ENCODE measurements around the gene ATP13A4. TPM values are rescaled to one million over a fixed set of nuclear protein-coding genes. Genes with fewer than 3 reads are reported as not detected.

Gene ATP13A4
- total RNA-seq (1 to 10 TPM in 1 of 2 donors, under 1 TPM in 1; 0.65 to 2.7 TPM), polyA plus RNA-seq (under 1 TPM; 0.23 to 0.35 TPM)

GRCh38 chr3:193554811-193555210, at the start of gene ATP13A4:
TSS of gene ATP13A4 (minus strand) at chr3:193554895. CDS start at chr3:193554799, 96 bp downstream.
- H3K4me3 ChIP-seq (ENCODE audit: low read depth in 1 of 3, low read length in 3 of 3): no peak within 1 kb of the TSS
- H3K36me3 ChIP-seq (ENCODE audit: control insufficient read depth in 4 of 4, insufficient read depth in 3 of 4, low read depth in 1 of 4, low read length in 3 of 4): no peaks in the 10 kb centered on the region
- 26% methylated on average over 9 of the region's 9 CpGs for WGBS
- no peak for DNase-seq (ENCODE audit: low spot score)
- peaks cover 0 to 5% (median 0%) of the 10 kb centered on the region in 4 donors for H3K27me3 ChIP-seq (ENCODE audit: control insufficient read depth in 4 of 4, insufficient read depth in 4 of 4, low read length in 3 of 4)
- H3K9me3 ChIP-seq (ENCODE audit: control insufficient read depth in 4 of 4, low read length in 3 of 4): no peaks in the 10 kb centered on the region
- TF ChIP-seq, protein P1, sequence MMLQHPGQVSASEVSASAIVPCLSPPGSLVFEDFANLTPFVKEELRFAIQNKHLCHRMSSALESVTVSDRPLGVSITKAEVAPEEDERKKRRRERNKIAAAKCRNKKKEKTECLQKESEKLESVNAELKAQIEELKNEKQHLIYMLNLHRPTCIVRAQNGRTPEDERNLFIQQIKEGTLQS (IDR thresholded peaks at IDR 0.05): no peak
- TF ChIP-seq GABPA (IDR thresholded peaks at IDR 0.05 in 1 of 2, conservative IDR thresholded peaks at IDR 0.05 in 1 of 2): no peak
- no peak for TF ChIP-seq YY1 (IDR thresholded peaks at IDR 0.05)
- no peak for TF ChIP-seq FOXA2 (IDR thresholded peaks at IDR 0.05)
- TF ChIP-seq TAF1 (conservative IDR thresholded peaks at IDR 0.05): no peak
- no peak for TF ChIP-seq CTCF (IDR thresholded peaks at IDR 0.05; ENCODE audit: low read depth, low read length, missing input control)
- TF ChIP-seq NR2F2 (IDR thresholded peaks at IDR 0.05): no peak
- no peak for TF ChIP-seq FOXA1 (IDR thresholded peaks at IDR 0.05)
- TF ChIP-seq HNF4G (IDR thresholded peaks at IDR 0.05): no peak
- TF ChIP-seq, protein P2, sequence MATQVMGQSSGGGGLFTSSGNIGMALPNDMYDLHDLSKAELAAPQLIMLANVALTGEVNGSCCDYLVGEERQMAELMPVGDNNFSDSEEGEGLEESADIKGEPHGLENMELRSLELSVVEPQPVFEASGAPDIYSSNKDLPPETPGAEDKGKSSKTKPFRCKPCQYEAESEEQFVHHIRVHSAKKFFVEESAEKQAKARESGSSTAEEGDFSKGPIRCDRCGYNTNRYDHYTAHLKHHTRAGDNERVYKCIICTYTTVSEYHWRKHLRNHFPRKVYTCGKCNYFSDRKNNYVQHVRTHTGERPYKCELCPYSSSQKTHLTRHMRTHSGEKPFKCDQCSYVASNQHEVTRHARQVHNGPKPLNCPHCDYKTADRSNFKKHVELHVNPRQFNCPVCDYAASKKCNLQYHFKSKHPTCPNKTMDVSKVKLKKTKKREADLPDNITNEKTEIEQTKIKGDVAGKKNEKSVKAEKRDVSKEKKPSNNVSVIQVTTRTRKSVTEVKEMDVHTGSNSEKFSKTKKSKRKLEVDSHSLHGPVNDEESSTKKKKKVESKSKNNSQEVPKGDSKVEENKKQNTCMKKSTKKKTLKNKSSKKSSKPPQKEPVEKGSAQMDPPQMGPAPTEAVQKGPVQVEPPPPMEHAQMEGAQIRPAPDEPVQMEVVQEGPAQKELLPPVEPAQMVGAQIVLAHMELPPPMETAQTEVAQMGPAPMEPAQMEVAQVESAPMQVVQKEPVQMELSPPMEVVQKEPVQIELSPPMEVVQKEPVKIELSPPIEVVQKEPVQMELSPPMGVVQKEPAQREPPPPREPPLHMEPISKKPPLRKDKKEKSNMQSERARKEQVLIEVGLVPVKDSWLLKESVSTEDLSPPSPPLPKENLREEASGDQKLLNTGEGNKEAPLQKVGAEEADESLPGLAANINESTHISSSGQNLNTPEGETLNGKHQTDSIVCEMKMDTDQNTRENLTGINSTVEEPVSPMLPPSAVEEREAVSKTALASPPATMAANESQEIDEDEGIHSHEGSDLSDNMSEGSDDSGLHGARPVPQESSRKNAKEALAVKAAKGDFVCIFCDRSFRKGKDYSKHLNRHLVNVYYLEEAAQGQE (IDR thresholded peaks at IDR 0.05): no peak
- TF ChIP-seq EGR1 (IDR thresholded peaks at IDR 0.05; ENCODE audit: low read depth in 2 of 2): no peak
- TF ChIP-seq HNF4A (conservative IDR thresholded peaks at IDR 0.05): no peak
- no peak for TF ChIP-seq MAX (IDR thresholded peaks at IDR 0.05)
- TF ChIP-seq RXRA (IDR thresholded peaks at IDR 0.05): no peak
- TF ChIP-seq RAD21 (IDR thresholded peaks at IDR 0.05): no peak
- TF ChIP-seq SP1 (IDR thresholded peaks at IDR 0.05): no peak
- peaks cover 0 to 13% (median 10%) of the 10 kb centered on the region in 4 donors for H3K4me1 ChIP-seq (ENCODE audit: control insufficient read depth in 4 of 4, insufficient read depth in 4 of 4, low read length in 3 of 4)
- no peak within 1 kb of the TSS for H3K9ac ChIP-seq (ENCODE audit: low read depth in 1 of 2, low read length in 2 of 2)
- H3K27ac ChIP-seq (ENCODE audit: low read depth in 1 of 2, low read length in 2 of 2): no peak within 1 kb of the TSS

DNA sequence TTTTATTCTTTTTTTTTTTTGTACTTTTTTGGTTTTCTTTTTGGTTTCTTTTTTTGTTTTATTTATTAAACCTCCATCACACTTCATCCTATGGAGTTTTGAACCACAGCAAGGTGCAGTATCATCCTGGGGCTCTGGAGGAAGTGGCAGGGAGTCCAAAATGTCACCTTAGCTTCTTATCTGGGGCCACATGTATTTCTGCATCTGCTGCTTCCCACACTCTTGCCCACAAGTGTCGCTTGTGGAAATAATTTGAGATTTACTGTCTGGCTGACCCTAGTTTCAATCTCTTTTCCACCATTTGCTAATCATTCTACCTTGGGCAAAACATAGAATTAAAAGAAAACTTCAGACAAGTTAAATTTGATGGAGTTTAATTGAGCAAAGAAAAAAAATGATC, 44.7 kb upstream of the ATP13A4 start:
- Histone ChIP-seq H3K27ac (ENCODE audit: low read depth in 1 of 2, low read length in 2 of 2) (no peak overlapping the region), H3K9me3 (ENCODE audit: control insufficient read depth in 4 of 4, low read length in 3 of 4) (no peaks in the 10 kb centered on the region), H3K36me3 (ENCODE audit: control insufficient read depth in 4 of 4, insufficient read depth in 3 of 4, low read depth in 1 of 4, low read length in 3 of 4) (peaks cover 0 to 1% (median 0%) of the 10 kb centered on the region in 4 donors), H3K27me3 (ENCODE audit: control insufficient read depth in 4 of 4, insufficient read depth in 4 of 4, low read length in 3 of 4) (no peaks in the 10 kb centered on the region), H3K9ac (ENCODE audit: low read depth in 1 of 2, low read length in 2 of 2) (no peak overlapping the region), H3K4me1 (ENCODE audit: control insufficient read depth in 4 of 4, insufficient read depth in 4 of 4, low read length in 3 of 4) (peaks cover 0 to 10% (median 6%) of the 10 kb centered on the region in 4 donors), H3K4me3 (ENCODE audit: low read depth in 1 of 3, low read length in 3 of 3) (no peak overlapping the region)
- DNase-seq (ENCODE audit: low spot score): no peak
- WGBS: 88% methylated on average over 1 of the region's 1 CpG
- TF ChIP-seq, protein P3, sequence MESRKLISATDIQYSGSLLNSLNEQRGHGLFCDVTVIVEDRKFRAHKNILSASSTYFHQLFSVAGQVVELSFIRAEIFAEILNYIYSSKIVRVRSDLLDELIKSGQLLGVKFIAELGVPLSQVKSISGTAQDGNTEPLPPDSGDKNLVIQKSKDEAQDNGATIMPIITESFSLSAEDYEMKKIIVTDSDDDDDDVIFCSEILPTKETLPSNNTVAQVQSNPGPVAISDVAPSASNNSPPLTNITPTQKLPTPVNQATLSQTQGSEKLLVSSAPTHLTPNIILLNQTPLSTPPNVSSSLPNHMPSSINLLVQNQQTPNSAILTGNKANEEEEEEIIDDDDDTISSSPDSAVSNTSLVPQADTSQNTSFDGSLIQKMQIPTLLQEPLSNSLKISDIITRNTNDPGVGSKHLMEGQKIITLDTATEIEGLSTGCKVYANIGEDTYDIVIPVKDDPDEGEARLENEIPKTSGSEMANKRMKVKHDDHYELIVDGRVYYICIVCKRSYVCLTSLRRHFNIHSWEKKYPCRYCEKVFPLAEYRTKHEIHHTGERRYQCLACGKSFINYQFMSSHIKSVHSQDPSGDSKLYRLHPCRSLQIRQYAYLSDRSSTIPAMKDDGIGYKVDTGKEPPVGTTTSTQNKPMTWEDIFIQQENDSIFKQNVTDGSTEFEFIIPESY (IDR thresholded peaks at IDR 0.05): no peak
- TF ChIP-seq YY1 (IDR thresholded peaks at IDR 0.05): no peak
- TF ChIP-seq JUND (IDR thresholded peaks at IDR 0.05): no peak
- no peak for TF ChIP-seq EGR1 (IDR thresholded peaks at IDR 0.05; ENCODE audit: low read depth in 2 of 2)
- no peak for TF ChIP-seq NR2F2 (IDR thresholded peaks at IDR 0.05)
- TF ChIP-seq TAF1 (conservative IDR thresholded peaks at IDR 0.05): no peak
- TF ChIP-seq HNF4A (conservative IDR thresholded peaks at IDR 0.05): no peak
- TF ChIP-seq RXRA (IDR thresholded peaks at IDR 0.05): no peak
- no peak for TF ChIP-seq MAX (IDR thresholded peaks at IDR 0.05)
- TF ChIP-seq, protein P1 (IDR thresholded peaks at IDR 0.05): no peak
- TF ChIP-seq CTCF (IDR thresholded peaks at IDR 0.05; ENCODE audit: low read depth, low read length, missing input control): no peak
- no peak for TF ChIP-seq FOXA1 (IDR thresholded peaks at IDR 0.05)
- TF ChIP-seq RAD21 (IDR thresholded peaks at IDR 0.05): no peak
- no peak for TF ChIP-seq SP1 (IDR thresholded peaks at IDR 0.05)
- TF ChIP-seq GABPA (IDR thresholded peaks at IDR 0.05 in 1 of 2, conservative IDR thresholded peaks at IDR 0.05 in 1 of 2): no peak
- TF ChIP-seq HNF4G (IDR thresholded peaks at IDR 0.05): no peak
- TF ChIP-seq FOXA2 (IDR thresholded peaks at IDR 0.05): no peak
